SK-N-SH treated with all-trans-retinoic acid at 6 μM for 48 hours (cell line): ENCODE results near the gene KIAA1210.

Source experiments
- ARNTL ChIP-seq: fragments of 450-650 bp; formaldehyde crosslinking; IDR thresholded peaks from 2 replicates; pipeline ENCODE4 v1.5.0; 2020; ENCODE audit warnings: low read depth, mild to moderate bottlenecking, moderate library complexity, borderline replicate concordance
- BACH2 ChIP-seq: fragments of 250-450 bp; sonication (Bioruptor Pico); IDR thresholded peaks from 2 replicates; pipeline ENCODE4 v1.9.0; 2021; ENCODE audit warnings: mild to moderate bottlenecking, borderline replicate concordance
- GLIS3 ChIP-seq: fragments of 250-450 bp; sonication (Bioruptor Pico); IDR thresholded peaks from 2 replicates; pipeline ENCODE4 v1.5.0; 2020; ENCODE audit warnings: mild to moderate bottlenecking, moderate library complexity
- PPARA ChIP-seq: fragments of 250-450 bp; sonication (Bioruptor Pico); IDR thresholded peaks from 2 replicates; pipeline ENCODE4 v1.5.0; 2020; ENCODE audit warnings: mild to moderate bottlenecking, borderline replicate concordance
- SNAI2 ChIP-seq: fragments of 250-450 bp; sonication (Bioruptor Pico); IDR thresholded peaks from 2 replicates; pipeline ENCODE4 v1.5.0; 2020; ENCODE audit warnings: mild to moderate bottlenecking, moderate library complexity
- TOX ChIP-seq: fragments of 250-450 bp; sonication (Bioruptor Pico); IDR thresholded peaks from 2 replicates; pipeline ENCODE4 v1.8.0; 2021; ENCODE audit warnings: mild to moderate bottlenecking, moderate library complexity, borderline replicate concordance
- ZFP3 ChIP-seq: fragments of 250-450 bp; sonication (Bioruptor Pico); IDR thresholded peaks from 2 replicates; pipeline ENCODE4 v1.5.0; 2020; ENCODE audit warnings: mild to moderate bottlenecking, moderate library complexity
- ZNF565 ChIP-seq: fragments of 450-650 bp; formaldehyde crosslinking; conservative IDR thresholded peaks from 2 replicates; pipeline ENCODE4 v1.5.0; 2020; ENCODE audit warnings: low read depth, mild to moderate bottlenecking, moderate library complexity
- ZNF70 ChIP-seq: fragments of 450-650 bp; formaldehyde crosslinking; IDR thresholded peaks from 2 replicates; pipeline ENCODE4 v1.5.0; 2020; ENCODE audit warnings: mild to moderate bottlenecking, moderate library complexity
- TF ChIP-seq, protein P1 (sequence below): fragments of 250-450 bp; sonication (Bioruptor Pico); IDR thresholded peaks from 2 replicates; pipeline ENCODE4 v1.5.1; 2020; ENCODE audit warnings: low read depth, mild to moderate bottlenecking, moderate library complexity
- TF ChIP-seq, protein P2 (sequence below): fragments of 250-450 bp; sonication (Bioruptor Pico); IDR thresholded peaks from 2 replicates; pipeline ENCODE4 v1.8.0; 2020; ENCODE audit warnings: mild to moderate bottlenecking, moderate library complexity, borderline replicate concordance
- TF ChIP-seq, protein P3 (sequence below): fragments of 250-450 bp; sonication (Bioruptor Pico); IDR thresholded peaks from 2 replicates; pipeline ENCODE4 v1.5.1; 2021; ENCODE audit warnings: mild to moderate bottlenecking, moderate library complexity

DNA sequence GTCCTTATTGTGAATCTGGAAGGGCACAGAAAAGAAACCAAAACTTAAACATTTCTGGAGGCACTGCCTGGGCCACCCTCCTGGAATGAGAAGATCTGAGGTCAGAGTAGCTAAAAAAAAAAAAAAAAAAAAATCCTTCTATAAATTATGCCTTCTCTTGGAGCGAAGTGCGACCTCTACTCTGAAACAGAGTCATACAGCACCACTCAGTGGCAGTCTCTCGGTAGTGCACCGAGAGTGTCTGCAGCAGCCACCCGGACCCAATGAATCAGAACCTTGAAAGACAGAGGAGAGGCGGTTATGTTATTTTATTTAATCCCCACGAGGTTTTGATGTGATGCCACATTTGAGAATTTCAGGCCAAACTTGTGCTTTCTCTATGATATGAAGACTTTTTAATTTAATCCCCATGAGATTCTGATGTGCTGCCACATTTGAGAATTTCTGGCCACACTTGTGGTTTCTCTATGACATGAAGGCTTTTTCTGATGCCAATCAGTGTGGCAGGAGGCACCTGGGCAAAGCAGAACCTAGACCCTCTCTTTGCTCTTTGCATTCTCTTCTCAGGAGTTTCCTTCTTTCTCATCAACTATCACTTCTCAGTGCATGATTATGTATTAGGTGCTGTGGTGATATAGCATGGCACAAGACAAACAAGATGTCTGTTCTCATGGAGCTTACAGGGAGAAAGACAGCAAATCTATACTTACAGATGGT, 60.4 kb downstream of the KIAA1210 start:
- TF ChIP-seq ZFP3 = no peak
- TF ChIP-seq, protein P1, sequence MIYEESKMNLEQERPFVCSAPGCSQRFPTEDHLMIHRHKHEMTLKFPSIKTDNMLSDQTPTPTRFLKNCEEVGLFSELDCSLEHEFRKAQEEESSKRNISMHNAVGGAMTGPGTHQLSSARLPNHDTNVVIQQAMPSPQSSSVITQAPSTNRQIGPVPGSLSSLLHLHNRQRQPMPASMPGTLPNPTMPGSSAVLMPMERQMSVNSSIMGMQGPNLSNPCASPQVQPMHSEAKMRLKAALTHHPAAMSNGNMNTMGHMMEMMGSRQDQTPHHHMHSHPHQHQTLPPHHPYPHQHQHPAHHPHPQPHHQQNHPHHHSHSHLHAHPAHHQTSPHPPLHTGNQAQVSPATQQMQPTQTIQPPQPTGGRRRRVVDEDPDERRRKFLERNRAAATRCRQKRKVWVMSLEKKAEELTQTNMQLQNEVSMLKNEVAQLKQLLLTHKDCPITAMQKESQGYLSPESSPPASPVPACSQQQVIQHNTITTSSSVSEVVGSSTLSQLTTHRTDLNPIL (CRISPR knock-in tag) = no peak
- no peak for TF ChIP-seq ZNF70 (CRISPR knock-in tag)
- no peak for TF ChIP-seq TOX (CRISPR knock-in tag)
- TF ChIP-seq ARNTL (CRISPR knock-in tag) = no peak
- no peak for TF ChIP-seq SNAI2
- TF ChIP-seq, protein P2, sequence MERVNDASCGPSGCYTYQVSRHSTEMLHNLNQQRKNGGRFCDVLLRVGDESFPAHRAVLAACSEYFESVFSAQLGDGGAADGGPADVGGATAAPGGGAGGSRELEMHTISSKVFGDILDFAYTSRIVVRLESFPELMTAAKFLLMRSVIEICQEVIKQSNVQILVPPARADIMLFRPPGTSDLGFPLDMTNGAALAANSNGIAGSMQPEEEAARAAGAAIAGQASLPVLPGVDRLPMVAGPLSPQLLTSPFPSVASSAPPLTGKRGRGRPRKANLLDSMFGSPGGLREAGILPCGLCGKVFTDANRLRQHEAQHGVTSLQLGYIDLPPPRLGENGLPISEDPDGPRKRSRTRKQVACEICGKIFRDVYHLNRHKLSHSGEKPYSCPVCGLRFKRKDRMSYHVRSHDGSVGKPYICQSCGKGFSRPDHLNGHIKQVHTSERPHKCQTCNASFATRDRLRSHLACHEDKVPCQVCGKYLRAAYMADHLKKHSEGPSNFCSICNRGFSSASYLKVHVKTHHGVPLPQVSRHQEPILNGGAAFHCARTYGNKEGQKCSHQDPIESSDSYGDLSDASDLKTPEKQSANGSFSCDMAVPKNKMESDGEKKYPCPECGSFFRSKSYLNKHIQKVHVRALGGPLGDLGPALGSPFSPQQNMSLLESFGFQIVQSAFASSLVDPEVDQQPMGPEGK (CRISPR knock-in tag) = no peak
- TF ChIP-seq BACH2 (CRISPR knock-in tag) = no peak
- no peak for TF ChIP-seq PPARA
- TF ChIP-seq GLIS3 = no peak
- no peak for TF ChIP-seq ZNF565 (CRISPR knock-in tag)
- TF ChIP-seq, protein P3, sequence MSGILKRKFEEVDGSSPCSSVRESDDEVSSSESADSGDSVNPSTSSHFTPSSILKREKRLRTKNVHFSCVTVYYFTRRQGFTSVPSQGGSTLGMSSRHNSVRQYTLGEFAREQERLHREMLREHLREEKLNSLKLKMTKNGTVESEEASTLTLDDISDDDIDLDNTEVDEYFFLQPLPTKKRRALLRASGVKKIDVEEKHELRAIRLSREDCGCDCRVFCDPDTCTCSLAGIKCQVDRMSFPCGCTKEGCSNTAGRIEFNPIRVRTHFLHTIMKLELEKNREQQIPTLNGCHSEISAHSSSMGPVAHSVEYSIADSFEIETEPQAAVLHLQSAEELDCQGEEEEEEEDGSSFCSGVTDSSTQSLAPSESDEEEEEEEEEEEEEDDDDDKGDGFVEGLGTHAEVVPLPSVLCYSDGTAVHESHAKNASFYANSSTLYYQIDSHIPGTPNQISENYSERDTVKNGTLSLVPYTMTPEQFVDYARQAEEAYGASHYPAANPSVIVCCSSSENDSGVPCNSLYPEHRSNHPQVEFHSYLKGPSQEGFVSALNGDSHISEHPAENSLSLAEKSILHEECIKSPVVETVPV (CRISPR knock-in tag) = no peak
